Lower lobe of right lung (tissue), 2 donors: ENCODE results near the gene C16orf46. TPM values are rescaled to one million over a fixed set of nuclear protein-coding genes. Genes with fewer than 3 reads are reported as not detected.
"Not testable (repeated sequence)": the region's sequence is repeated elsewhere in the genome, so short reads cannot be mapped to it uniquely, and the experiment has no call there.

Source experiments
- ATAC-seq, 2 donors: fragments of 200-7000 bp; cut with Tn5 transposase; one replicate each; pipeline ENCODE4 v1.9.1; 2020 to 2022; ENCODE audit warnings: mild to moderate bottlenecking in 2 of 2, moderate library complexity in 2 of 2
- DNase-seq: peaks from one replicate; pipeline ENCODE4 v3.0.0-alpha.2; 2020
- H3K27ac ChIP-seq: fragments of 200-600 bp; one replicate; pipeline ENCODE4 v1.8.0; 2022
- H3K27me3 ChIP-seq: fragments of 200-600 bp; one replicate; pipeline ENCODE4 v1.8.0; 2022; ENCODE audit warnings: low read depth
- H3K36me3 ChIP-seq: fragments of 200-600 bp; one replicate; pipeline ENCODE4 v1.8.0; 2022; ENCODE audit warnings: mild to moderate bottlenecking
- H3K4me1 ChIP-seq: fragments of 200-600 bp; one replicate; pipeline ENCODE4 v1.8.0; 2022
- H3K4me3 ChIP-seq: fragments of 200-600 bp; one replicate; pipeline ENCODE4 v1.8.0; 2022; ENCODE audit warnings: mild to moderate bottlenecking
- H3K9me3 ChIP-seq: fragments of 200-600 bp; one replicate; pipeline ENCODE4 v1.8.0; 2022
- intact Hi-C: fragments of 100-400 bp; cut with DNase I; formaldehyde crosslinking; loops from one replicate; pipeline ENCODE4 v1.11.0; 2022
- total RNA-seq: library from RNA; stranded (reverse); fragmentation: NEBNext Ultra II Directional; extraction: Animal tissue kit (Norgen Biotek cat#: 25700); gene quantifications from one replicate; pipeline ENCODE4 v1.2.1, GENCODE V29; 2021
- TF ChIP-seq, protein P1 (sequence below): fragments of 200-600 bp; IDR thresholded peaks from one replicate; pipeline ENCODE4 v1.8.0; 2022; ENCODE audit warnings: antibody characterized with exemption, mild to moderate bottlenecking
- donor health status: DM: no; HTN: yes; CAD: no; lungs with severe emphysema.

C16orf46 gene
- total RNA-seq, 1 donor from 2014 or later = not detected

- ATAC-seq (no peak), DNase-seq (no peak)
- H3K27me3 ChIP-seq = no peaks in the 10 kb centered on the region
- H3K4me3 ChIP-seq = no peak overlapping the region
- no peaks in the 10 kb centered on the region for H3K9me3 ChIP-seq
- no peaks in the 10 kb centered on the region for H3K36me3 ChIP-seq
- intact Hi-C loops = no loop called here
- TF ChIP-seq, protein P1, sequence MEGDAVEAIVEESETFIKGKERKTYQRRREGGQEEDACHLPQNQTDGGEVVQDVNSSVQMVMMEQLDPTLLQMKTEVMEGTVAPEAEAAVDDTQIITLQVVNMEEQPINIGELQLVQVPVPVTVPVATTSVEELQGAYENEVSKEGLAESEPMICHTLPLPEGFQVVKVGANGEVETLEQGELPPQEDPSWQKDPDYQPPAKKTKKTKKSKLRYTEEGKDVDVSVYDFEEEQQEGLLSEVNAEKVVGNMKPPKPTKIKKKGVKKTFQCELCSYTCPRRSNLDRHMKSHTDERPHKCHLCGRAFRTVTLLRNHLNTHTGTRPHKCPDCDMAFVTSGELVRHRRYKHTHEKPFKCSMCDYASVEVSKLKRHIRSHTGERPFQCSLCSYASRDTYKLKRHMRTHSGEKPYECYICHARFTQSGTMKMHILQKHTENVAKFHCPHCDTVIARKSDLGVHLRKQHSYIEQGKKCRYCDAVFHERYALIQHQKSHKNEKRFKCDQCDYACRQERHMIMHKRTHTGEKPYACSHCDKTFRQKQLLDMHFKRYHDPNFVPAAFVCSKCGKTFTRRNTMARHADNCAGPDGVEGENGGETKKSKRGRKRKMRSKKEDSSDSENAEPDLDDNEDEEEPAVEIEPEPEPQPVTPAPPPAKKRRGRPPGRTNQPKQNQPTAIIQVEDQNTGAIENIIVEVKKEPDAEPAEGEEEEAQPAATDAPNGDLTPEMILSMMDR = no peak
- no peaks in the 10 kb centered on the region for H3K4me1 ChIP-seq
- no peak overlapping the region for H3K27ac ChIP-seq
These were observed 35.4 kb upstream of the C16orf46 start for GRCh38 chr16:81112453-81112852.

DNA sequence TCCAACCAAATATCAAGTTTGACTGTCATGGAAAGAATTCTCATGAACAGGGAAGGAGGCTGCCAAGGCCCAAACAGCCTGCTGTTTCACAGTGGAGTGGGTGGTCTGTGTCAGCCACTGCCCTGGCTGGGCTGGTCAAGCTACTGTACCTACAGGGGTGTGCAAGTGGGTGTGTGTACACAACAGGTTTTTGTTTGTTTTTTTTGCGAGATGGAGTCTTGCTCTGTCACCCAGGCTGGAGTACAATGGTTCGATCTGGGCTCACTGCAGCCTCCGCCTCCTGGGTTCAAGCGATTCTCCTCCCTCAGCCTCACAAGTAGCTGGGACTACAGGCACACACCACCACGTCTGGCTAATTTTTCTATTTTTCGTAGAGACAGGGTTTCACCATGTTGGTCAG lies 32.2 kb upstream of the C16orf46 start:
- H3K27me3 ChIP-seq, H3K9me3 ChIP-seq, H3K4me1 ChIP-seq, DNase-seq, H3K36me3 ChIP-seq, H3K4me3 ChIP-seq, ATAC-seq, intact Hi-C loops, H3K27ac ChIP-seq: not testable (repeated sequence)

DNA sequence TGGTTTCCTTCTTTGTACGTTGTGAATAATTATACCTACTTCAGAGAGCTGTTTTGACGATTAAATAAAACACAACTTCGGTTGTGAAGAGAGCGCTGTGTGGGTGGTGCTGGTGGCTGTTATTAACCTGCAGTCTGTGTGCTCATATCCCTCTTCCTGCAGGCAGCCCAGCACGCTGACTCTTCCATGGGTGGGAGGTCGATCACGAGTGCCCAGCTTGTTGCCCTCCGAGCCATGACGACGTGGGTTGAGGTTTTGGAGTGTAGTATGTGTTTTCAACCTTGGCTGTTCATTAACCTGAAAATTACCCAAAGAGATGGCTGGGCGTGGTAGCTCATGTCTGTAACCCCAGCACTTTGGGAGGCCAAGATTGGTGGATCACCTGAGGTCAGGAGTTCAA lies 30.5 kb upstream of the C16orf46 start:
- no peaks in the 10 kb centered on the region for H3K4me1 ChIP-seq
- intact Hi-C loops = no loop called here
- no peaks in the 10 kb centered on the region for H3K27me3 ChIP-seq
- H3K36me3 ChIP-seq = no peaks in the 10 kb centered on the region
- DNase-seq (no peak), ATAC-seq (no peak)
- TF ChIP-seq, protein P1 = no peak
- no peak overlapping the region for H3K4me3 ChIP-seq
- H3K9me3 ChIP-seq = no peaks in the 10 kb centered on the region
- H3K27ac ChIP-seq = no peak overlapping the region

GRCh38 chr16:81106826-81107503 lies 29.9 kb upstream of the C16orf46 start:
- Histone ChIP-seq H3K4me1 (no peaks in the 10 kb centered on the region), H3K27ac (no peak overlapping the region), H3K27me3 (no peaks in the 10 kb centered on the region), H3K9me3 (no peaks in the 10 kb centered on the region), H3K36me3 (no peaks in the 10 kb centered on the region), H3K4me3 (no peak overlapping the region)
- intact Hi-C loops = no loop called here
- TF ChIP-seq, protein P1 = no peak
- ATAC-seq = no peak
- DNase-seq = no peak

- intact Hi-C loops = no loop called here
- no peak for ATAC-seq
- H3K4me1 ChIP-seq = no peaks in the 10 kb centered on the region
- no peak overlapping the region for H3K4me3 ChIP-seq
- H3K36me3 ChIP-seq = no peaks in the 10 kb centered on the region
- H3K9me3 ChIP-seq = no peaks in the 10 kb centered on the region
- TF ChIP-seq, protein P1 = no peak
- DNase-seq = no peak
- H3K27ac ChIP-seq = no peak overlapping the region
- H3K27me3 ChIP-seq = no peaks in the 10 kb centered on the region
These were observed 28.9 kb upstream of the C16orf46 start for GRCh38 chr16:81105946-81106345.

GRCh38 chr16:81101702-81102101 lies 24.7 kb upstream of the C16orf46 start:
- H3K4me3 ChIP-seq = no peak overlapping the region
- peaks cover 8% of the 10 kb centered on the region for H3K4me1 ChIP-seq
- no peaks in the 10 kb centered on the region for H3K27me3 ChIP-seq
- DNase-seq (no peak), ATAC-seq (no peak)
- H3K36me3 ChIP-seq = no peaks in the 10 kb centered on the region
- no peak overlapping the region for H3K27ac ChIP-seq
- TF ChIP-seq, protein P1 = no peak
- intact Hi-C loops = no loop called here
- H3K9me3 ChIP-seq = no peaks in the 10 kb centered on the region
